H1 (cell line): ENCODE data around the gene ELP6. TPM values are rescaled to one million over a fixed set of nuclear protein-coding genes. Genes with fewer than 3 reads are reported as not detected.

Source experiments
- CTCF ChIA-PET: fragments of 300-600 bp; sonication (Branson Sonifier 250); formaldehyde crosslinking; loops from one replicate; lab custom pipeline; 2021; ENCODE audit not compliant: partially characterized antibody; lab: Charles Lee
- POLR2A ChIA-PET: fragments of 300-600 bp; sonication (Branson Sonifier 250); formaldehyde crosslinking; loops from one replicate; lab custom pipeline; 2021; ENCODE audit warnings: inconsistent platforms; ENCODE audit not compliant: partially characterized antibody; lab: Charles Lee
- DNase-seq, 2 experiments: peaks; one replicate each; pipeline versions ENCODE4 v3.0.0 to v3.0.0-alpha.2; 2010 to 2022; ENCODE audit warnings: low spot score in 2 of 2, low read depth in 1 of 2, mixed read lengths in 1 of 2
- FAIRE-seq: peaks from 2 replicates; lab custom pipeline; 2011; peaks lifted over from hg19 to GRCh38; lab: Jason Lieb, UNC
- H2AFZ ChIP-seq: 2 replicates; pipeline ENCODE4 v1.8.1; 2012; ENCODE audit warnings: low read length, inconsistent platforms
- H2AK5ac ChIP-seq: 2 replicates; pipeline ENCODE4 v1.6.1; 2013; ENCODE audit warnings: low read depth, low read length
- H2BK120ac ChIP-seq: replicated peaks from 2 replicates; pipeline ENCODE3; 2013; ENCODE audit warnings: low read depth, low read length, inconsistent platforms
- H2BK12ac ChIP-seq: 2 replicates; pipeline ENCODE4 v1.6.1; 2013; ENCODE audit warnings: low read depth, low read length
- H2BK15ac ChIP-seq: 2 replicates; pipeline ENCODE4 v1.6.1; 2013; ENCODE audit warnings: low read length
- H2BK20ac ChIP-seq: 2 replicates; pipeline ENCODE4 v1.6.1; 2013; ENCODE audit warnings: low read length
- H2BK5ac ChIP-seq: 2 replicates; pipeline ENCODE4 v1.6.1; 2013; ENCODE audit warnings: low read depth, low read length
- H3K14ac ChIP-seq: 2 replicates; pipeline ENCODE4 v1.6.1; 2013; ENCODE audit warnings: inconsistent platforms; ENCODE audit not compliant: insufficient read length
- H3K18ac ChIP-seq: 2 replicates; pipeline ENCODE4 v1.6.1; 2013; ENCODE audit warnings: low read length; ENCODE audit errors: extremely low read depth
- H3K23ac ChIP-seq: 2 replicates; pipeline ENCODE4 v1.6.1; 2013; ENCODE audit warnings: inconsistent platforms; ENCODE audit not compliant: insufficient read length
- H3K23me2 ChIP-seq: 2 replicates; pipeline ENCODE4 v1.6.1; 2013; ENCODE audit warnings: low read depth, low read length
- H3K27ac ChIP-seq: 2 replicates; pipeline ENCODE4 v1.6.1; 2011; ENCODE audit warnings: low read depth, low read length, inconsistent platforms
- H3K27me3 ChIP-seq, 4 experiments: replicated peaks in 1 of 4; 1 replicate in 1 of 4; 2 replicates in 3 of 4; pipeline versions ENCODE4 v1.6.1 to v1.8.1; 2011 to 2013; ENCODE audit warnings: low read length in 3 of 4, mild to moderate bottlenecking in 3 of 4, inconsistent platforms in 2 of 4, mixed read lengths in 2 of 4, moderate library complexity in 1 of 4; ENCODE audit not compliant: control insufficient read depth in 3 of 4, insufficient read depth in 3 of 4; ENCODE audit errors: extremely low read depth in 1 of 4
- H3K36me3 ChIP-seq, 4 experiments: 2 replicates each; pipeline versions ENCODE4 v1.6.1 to v1.8.1; 2011 to 2013; ENCODE audit warnings: mild to moderate bottlenecking in 4 of 4, low read length in 3 of 4, moderate library complexity in 2 of 4, control low read depth in 1 of 4, inconsistent platforms in 1 of 4; ENCODE audit not compliant: insufficient read depth in 4 of 4, control insufficient read depth in 2 of 4
- H3K4ac ChIP-seq: replicated peaks from 2 replicates; pipeline ENCODE3; 2013; ENCODE audit warnings: low read length, low read depth, mixed read lengths, inconsistent platforms; ENCODE audit not compliant: insufficient read length
- H3K4me1 ChIP-seq, 4 experiments: replicated peaks in 1 of 4; 1 replicate in 1 of 4; 2 replicates in 3 of 4; pipeline versions ENCODE4 v1.6.1 to v1.8.1; 2011 to 2013; ENCODE audit warnings: low read length in 3 of 4, inconsistent platforms in 2 of 4, mixed read lengths in 1 of 4; ENCODE audit not compliant: insufficient read depth in 4 of 4, control insufficient read depth in 3 of 4
- H3K4me2 ChIP-seq, 2 experiments: 2 replicates each; pipeline versions ENCODE4 v1.6.1 to v1.8.1; 2011 to 2013; ENCODE audit warnings: low read depth in 2 of 2, low read length in 2 of 2, control low read depth in 1 of 2, inconsistent platforms in 1 of 2, mild to moderate bottlenecking in 1 of 2; ENCODE audit not compliant: insufficient read depth in 1 of 2
- H3K4me3 ChIP-seq, 4 experiments: fragments of 200-600, 300-600 bp in 1 of 4; sonication (generic), shearing (Covaris generic), sonication (Bioruptor Twin) in 1 of 4; 2 replicates each; pipeline versions ENCODE4 v1.5.1 to v1.8.1; 2011 to 2016; ENCODE audit warnings: low read length in 4 of 4, low read depth in 3 of 4, control low read depth in 2 of 4, inconsistent platforms in 2 of 4, mild to moderate bottlenecking in 2 of 4, mixed read lengths in 1 of 4, moderate library complexity in 1 of 4; ENCODE audit not compliant: insufficient read depth in 2 of 4; ENCODE audit errors: extremely low read depth in 1 of 4
- H3K56ac ChIP-seq: replicated peaks from 2 replicates; pipeline ENCODE3; 2013; ENCODE audit warnings: low read depth, mild to moderate bottlenecking, mixed read lengths, low read length, inconsistent platforms; ENCODE audit not compliant: insufficient read length
- H3K79me1 ChIP-seq: 2 replicates; pipeline ENCODE4 v1.6.1; 2013; ENCODE audit warnings: low read depth, low read length, control low read depth
- H3K79me2 ChIP-seq, 2 experiments: 2 replicates each; pipeline versions ENCODE4 v1.6.1 to v1.8.1; 2012 to 2013; ENCODE audit warnings: low read length in 2 of 2, mild to moderate bottlenecking in 2 of 2, inconsistent platforms in 1 of 2; ENCODE audit not compliant: insufficient read depth in 2 of 2, control insufficient read depth in 1 of 2
- H3K9ac ChIP-seq, 4 experiments: replicated peaks in 1 of 4; 1 replicate in 1 of 4; 2 replicates in 3 of 4; pipeline versions ENCODE4 v1.6.1 to v1.8.1; 2011 to 2013; ENCODE audit warnings: low read depth in 3 of 4, low read length in 3 of 4, control low read depth in 2 of 4, mild to moderate bottlenecking in 2 of 4, moderate library complexity in 2 of 4, inconsistent platforms in 1 of 4; ENCODE audit errors: extremely low read depth in 1 of 4
- H3K9me3 ChIP-seq, 2 experiments: 2 replicates each; pipeline versions ENCODE4 v1.6.1 to v1.8.1; 2012 to 2013; ENCODE audit warnings: mild to moderate bottlenecking in 2 of 2, moderate library complexity in 2 of 2, control low read depth in 1 of 2, inconsistent platforms in 1 of 2, low read depth in 1 of 2, low read length in 1 of 2, mixed read lengths in 1 of 2; ENCODE audit not compliant: insufficient read depth in 2 of 2
- H4K20me1 ChIP-seq, 2 experiments: replicated peaks in 1 of 2; 2 replicates each; pipeline versions ENCODE3 to v1.8.1; 2011 to 2013; ENCODE audit warnings: inconsistent platforms in 2 of 2, low read length in 2 of 2, mild to moderate bottlenecking in 1 of 2; ENCODE audit not compliant: insufficient read depth in 2 of 2, control insufficient read depth in 1 of 2
- H4K5ac ChIP-seq: 2 replicates; pipeline ENCODE4 v1.6.1; 2013; ENCODE audit warnings: low read length, low read depth, mixed read lengths, inconsistent platforms; ENCODE audit not compliant: insufficient read length
- H4K8ac ChIP-seq: 2 replicates; pipeline ENCODE4 v1.8.0; 2013; ENCODE audit warnings: mild to moderate bottlenecking, moderate library complexity, low read length, inconsistent platforms; ENCODE audit not compliant: insufficient read depth; ENCODE audit errors: extremely low read depth
- H4K91ac ChIP-seq: replicated peaks from 2 replicates; pipeline ENCODE3; 2013; ENCODE audit warnings: low read length, mixed read lengths, inconsistent platforms; ENCODE audit not compliant: insufficient read length
- ATF3 ChIP-seq: IDR thresholded peaks from 2 replicates; pipeline ENCODE4 v1.6.1; 2011; ENCODE audit warnings: low read depth, mild to moderate bottlenecking, low read length; ENCODE audit not compliant: insufficient read depth
- CTBP2 ChIP-seq: IDR thresholded peaks from 2 replicates; pipeline ENCODE4 v1.7.0; 2011; ENCODE audit warnings: borderline replicate concordance, mild to moderate bottlenecking, moderate library complexity, mixed read lengths, low read length; ENCODE audit not compliant: insufficient read depth, insufficient read length
- CTCF ChIP-seq, 3 experiments: IDR thresholded peaks; 1 replicate in 2 of 3; 2 replicates in 1 of 3; pipeline versions ENCODE4 v1.5.1 to v1.6.1; 2011; ENCODE audit warnings: low read length in 3 of 3, mild to moderate bottlenecking in 3 of 3, inconsistent platforms in 2 of 3, low read depth in 1 of 3, moderate library complexity in 1 of 3; ENCODE audit not compliant: insufficient read depth in 1 of 3; ENCODE audit errors: control extremely low read depth in 1 of 3
- EGR1 ChIP-seq: IDR thresholded peaks from 2 replicates; pipeline ENCODE4 v1.6.1; 2011; ENCODE audit warnings: low read depth, low read length, borderline replicate concordance
- KDM1A ChIP-seq: fragments of 200-600, 300-600 bp; sonication (generic); IDR thresholded peaks from 2 replicates; pipeline ENCODE4 v1.7.1; 2016; ENCODE audit warnings: mild to moderate bottlenecking, low read length, borderline replicate concordance
- RBBP5 ChIP-seq: IDR thresholded peaks from 2 replicates; pipeline ENCODE4 v1.7.1; 2012; ENCODE audit warnings: low read depth, mild to moderate bottlenecking, inconsistent platforms, low read length, moderate library complexity, borderline replicate concordance
- SP2 ChIP-seq: IDR thresholded peaks from 2 replicates; pipeline ENCODE4 v1.6.1; 2012; ENCODE audit warnings: mild to moderate bottlenecking, low read length, inconsistent platforms
- SP4 ChIP-seq: IDR thresholded peaks from 2 replicates; pipeline ENCODE4 v1.6.1; 2012; ENCODE audit warnings: low read length, inconsistent platforms
- TAF7 ChIP-seq: optimal IDR thresholded peaks from 2 replicates; pipeline ENCODE3; 2011; ENCODE audit warnings: low read depth, mild to moderate bottlenecking, inconsistent platforms, low read length, moderate library complexity, borderline replicate concordance
- WGBS, 2 experiments: shearing (Covaris generic) in 1 of 2; methylation state at CpG; one replicate each; pipeline versions ENCODE4 v1.1.6 to v1.1.7; 2013 to 2015; ENCODE audit warnings: low lambda C conversion rate in 2 of 2, mixed read lengths in 2 of 2, inconsistent platforms in 1 of 2, low coverage in 1 of 2, missing lambda C conversion rate in 1 of 2; ENCODE audit not compliant: insufficient replicate concordance in 2 of 2, insufficient coverage in 1 of 2, insufficient read length in 1 of 2; ENCODE audit errors: extremely low coverage in 1 of 2, missing lambda C conversion rate in 1 of 2; 5-methylcytosine and 5-hydroxymethylcytosine counted together
- polyA plus RNA-seq, 7 experiments: library from polyadenylated mRNA; depleted of rRNA in 3 of 7; stranded (reverse) in 5 of 7; unstranded in 2 of 7; fragments of >200 nt in 5 of 7; fragments of 200-250 nt in 2 of 7; gene quantifications; 1 replicate in 5 of 7; 2 replicates in 1 of 7; 4 replicates in 1 of 7; pipeline versions ENCODE4 v1.2.1 to v1.2.3, GENCODE V29; 2011 to 2013; ENCODE audit warnings: missing spikeins in 2 of 7, mixed read lengths in 2 of 7
- total RNA-seq: library from RNA; stranded (reverse); fragmentation: NEBNext Ultra II Directional; extraction: Animal tissue kit (Norgen Biotek cat#: 25700); gene quantifications from 2 replicates; pipeline ENCODE4 v1.2.1, GENCODE V29; 2021

ELP6 gene
- total and polyA plus RNA-seq, 2 of the 8 experiments (the other 6 are each of a cell fraction or from before 2014, with no cell fraction given): 51.1 to 78.7 TPM

DNA sequence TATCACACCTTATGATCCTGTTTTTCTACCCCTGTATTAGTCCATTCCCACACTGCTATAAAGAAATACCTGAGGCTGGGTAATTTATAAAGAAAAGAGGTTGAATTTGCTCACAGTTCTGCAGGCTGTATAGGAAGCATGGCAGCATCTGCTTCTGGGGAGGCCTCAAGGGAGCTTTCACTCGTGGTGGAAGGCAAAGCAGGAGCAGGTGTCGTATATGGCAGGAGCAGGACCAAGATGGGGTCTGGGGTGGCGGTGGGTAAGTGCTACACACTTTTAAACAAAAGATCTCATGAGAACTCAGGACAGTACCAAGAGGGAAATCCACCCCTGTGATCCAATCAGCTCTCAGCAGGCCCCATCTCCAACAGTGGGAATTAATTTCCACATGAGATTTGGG, 22.3 kb downstream of the ELP6 start:
- no peaks in the 10 kb centered on the region for H3K79me2 ChIP-seq
- H3K9me3 ChIP-seq: no peaks in the 10 kb centered on the region
- H3K23me2 ChIP-seq: no peaks in the 10 kb centered on the region
- H3K36me3 ChIP-seq: peaks cover 0 to 13% (median 10%) of the 10 kb centered on the region in 4 experiments; a peak in 5 of 8 replicates
- H2BK12ac ChIP-seq: no peak overlapping the region
- H2AFZ ChIP-seq: no peak overlapping the region
- H4K20me1 ChIP-seq: no peaks in the 10 kb centered on the region
- H2BK15ac ChIP-seq: no peak overlapping the region
- POLR2A ChIA-PET: interaction anchor here (1.4 to 1.7 kb wide), 2 partner anchors 9 to 83 kb away, joined by 3 to 8 read pairs; no protein-coding TSS in a partner anchor
- no peaks in the 10 kb centered on the region for H3K4me1 ChIP-seq
- TF ChIP-seq CTCF (IDR thresholded peaks at IDR 0.05; ENCODE audit: control extremely low read depth in 1 of 3, insufficient read depth in 1 of 3, low read depth in 1 of 3, low read length in 3 of 3) (no peak), KDM1A (no peak), CTBP2 (no peak), EGR1 (no peak), SP4 (no peak), SP2 (no peak), RBBP5 (no peak), ATF3 (no peak), TAF7 (no peak)
- H2BK120ac ChIP-seq: no peak overlapping the region
- H3K4ac ChIP-seq: no peak overlapping the region
- H3K27me3 ChIP-seq: no peaks in the 10 kb centered on the region
- no peak overlapping the region for H3K4me3 ChIP-seq
- H2BK20ac ChIP-seq: no peak overlapping the region
- no peak overlapping the region for H4K5ac ChIP-seq
- H3K4me2 ChIP-seq: no peak overlapping the region
- peaks cover 2% of the 10 kb centered on the region; the same call in 1 of the 2 replicates for H3K79me1 ChIP-seq
- no peak overlapping the region for H2BK5ac ChIP-seq
- H2AK5ac ChIP-seq: no peak overlapping the region
- no peak overlapping the region for H3K9ac ChIP-seq
- H3K23ac ChIP-seq: no peak overlapping the region
- H3K27ac ChIP-seq: no peak overlapping the region
- H4K91ac ChIP-seq: no peak overlapping the region
- CTCF ChIA-PET: interaction anchor here (0.6 to 4.3 kb wide), 8 partner anchors 8 to 821 kb away, joined by 3 to 24 read pairs (median 3); no protein-coding TSS in a partner anchor
- 89% methylated on average over 3 of the region's 3 CpGs; no CpG with 5 or more reads in 1 of the 2 experiments for WGBS, 2 experiments
- no peak overlapping the region for H3K14ac ChIP-seq
- no peak overlapping the region for H3K18ac ChIP-seq
- FAIRE-seq (no peak), DNase-seq (no peak)
- no peak overlapping the region for H4K8ac ChIP-seq
- no peak overlapping the region for H3K56ac ChIP-seq
